ENCODE measurements around the gene TUBB6.

The TUBB6 gene

DNA sequence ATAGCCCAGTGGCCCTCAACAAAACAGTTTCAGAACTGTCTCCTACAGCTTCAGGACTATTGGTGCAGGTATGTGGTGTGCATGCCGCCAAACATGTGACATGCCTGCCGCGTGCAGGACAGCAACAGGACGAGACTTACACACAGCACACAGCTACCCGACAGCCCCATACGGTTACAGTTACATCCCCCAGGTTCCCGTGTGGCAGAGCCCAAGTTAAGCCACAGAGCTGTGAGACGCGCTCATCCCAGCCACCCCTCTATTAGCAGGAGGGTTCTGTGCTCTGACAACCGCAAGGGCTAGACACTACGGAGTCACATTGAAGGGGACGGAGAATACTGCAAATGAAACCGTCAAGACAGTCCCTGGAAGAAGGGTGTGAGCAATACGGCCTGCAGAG is 16.4 kb upstream of the TUBB6 start:
- no peak for DNase-seq

DNA sequence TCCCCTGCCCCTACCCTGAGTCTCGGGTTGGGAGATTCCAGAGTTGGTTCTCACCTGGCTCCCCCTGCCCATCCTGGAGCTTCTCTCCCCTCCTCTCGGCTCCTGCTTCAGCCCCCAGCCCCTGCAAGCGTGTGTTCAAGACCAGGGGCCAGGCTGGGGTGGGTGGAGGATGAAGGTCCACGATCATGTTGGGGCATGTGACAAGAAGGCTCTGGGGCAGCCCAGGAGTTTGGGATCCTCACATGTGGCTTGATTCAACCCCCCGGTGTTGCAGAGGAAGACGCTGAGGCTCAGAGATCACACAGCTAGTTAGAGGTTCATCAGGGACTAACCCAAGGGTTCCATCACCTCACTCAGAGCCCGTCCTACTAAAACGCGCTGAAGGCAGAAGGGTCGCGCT is 14.2 kb upstream of the TUBB6 start:
- DNase-seq, result no peak

DNA sequence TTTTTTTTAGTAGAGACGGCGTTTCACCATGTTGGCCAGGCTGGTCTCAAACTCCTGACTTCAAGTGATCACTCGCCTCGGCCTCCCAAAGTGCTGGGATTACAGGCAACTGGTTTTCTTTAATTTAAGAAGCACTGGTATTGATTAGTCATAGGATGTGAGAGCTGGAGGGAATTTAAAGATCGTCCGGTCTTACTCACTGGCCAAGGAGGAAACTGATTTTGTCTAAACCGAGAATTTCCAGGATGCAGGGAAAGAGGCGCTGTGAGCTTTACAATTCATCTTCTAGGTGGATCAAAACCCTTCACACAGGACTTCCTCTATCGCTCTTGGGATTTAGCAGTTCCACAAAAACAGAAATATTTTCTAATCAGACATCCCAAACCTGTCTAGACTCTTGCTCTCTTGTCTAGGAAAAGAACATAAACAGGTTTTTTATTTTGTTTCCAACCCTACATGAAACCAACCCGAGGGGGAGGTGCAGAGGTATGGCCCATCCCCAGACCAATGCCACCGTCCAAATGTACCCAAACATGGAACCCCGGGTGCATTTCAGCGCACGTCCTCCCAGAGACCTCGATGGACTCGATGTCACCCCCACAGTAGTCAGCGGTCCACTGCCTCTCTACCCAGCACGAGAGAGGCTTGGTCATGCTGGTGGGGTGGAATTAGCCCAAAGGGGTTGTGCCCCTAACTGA is 12.5 kb upstream of the TUBB6 start:
- DNase-seq, result no peak

DNA sequence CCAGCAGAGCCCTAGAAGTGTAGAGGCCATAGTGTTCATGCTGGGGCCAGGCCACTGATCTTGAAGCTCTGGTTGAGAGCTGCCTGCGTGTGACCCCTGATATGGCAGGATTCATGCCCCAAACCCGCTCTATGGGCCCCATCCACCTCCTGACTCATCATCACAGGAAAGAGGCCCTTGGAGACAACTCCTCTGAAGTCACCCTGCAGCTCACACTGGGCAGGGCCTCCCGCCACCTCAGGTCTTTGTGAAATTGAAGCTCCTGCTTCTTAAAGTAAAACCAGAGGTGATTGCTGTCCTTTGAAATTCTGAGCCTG is 12.0 kb upstream of the TUBB6 start:
- no peak for DNase-seq

DNA sequence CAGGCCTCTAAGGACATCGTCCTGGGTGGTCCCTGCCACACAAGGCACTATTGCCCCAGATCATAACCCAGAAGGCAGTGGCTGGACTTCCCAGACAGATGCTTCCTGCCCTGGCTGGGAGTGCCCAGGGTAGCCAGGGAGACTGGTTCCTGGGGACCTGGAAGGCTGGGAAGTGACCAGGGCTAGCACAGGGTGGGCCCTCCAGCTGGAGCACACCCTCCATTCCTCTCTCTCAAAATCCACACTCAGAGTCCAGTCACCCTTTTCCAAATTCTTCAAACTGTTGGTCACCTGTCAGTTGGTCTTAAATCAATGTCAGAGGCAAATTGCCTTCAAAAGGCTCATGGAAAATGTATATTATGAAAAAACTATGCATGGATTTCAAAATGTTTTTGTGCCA is 11.6 kb upstream of the TUBB6 start:
- no peak for DNase-seq

DNA sequence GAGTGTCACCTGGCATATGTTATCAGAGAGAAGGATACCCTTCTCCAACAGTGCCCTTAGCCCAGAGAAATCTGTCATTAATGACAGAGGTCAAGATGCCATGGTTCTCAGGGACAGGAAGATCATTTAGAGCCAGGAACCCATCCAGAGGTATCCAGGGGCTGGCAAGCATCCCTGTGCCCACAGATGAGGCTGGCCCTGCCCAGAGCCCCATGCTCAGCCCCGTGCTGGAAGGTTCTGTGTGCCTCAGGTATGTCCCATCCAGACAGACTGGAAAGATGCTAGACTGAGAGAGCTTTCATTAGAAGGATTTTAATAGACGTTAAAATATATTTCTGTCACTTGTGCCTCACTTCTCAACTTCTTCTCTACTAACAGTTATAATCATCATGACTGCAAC is 8.2 kb upstream of the TUBB6 start:
- DNase-seq, result no peak

DNA sequence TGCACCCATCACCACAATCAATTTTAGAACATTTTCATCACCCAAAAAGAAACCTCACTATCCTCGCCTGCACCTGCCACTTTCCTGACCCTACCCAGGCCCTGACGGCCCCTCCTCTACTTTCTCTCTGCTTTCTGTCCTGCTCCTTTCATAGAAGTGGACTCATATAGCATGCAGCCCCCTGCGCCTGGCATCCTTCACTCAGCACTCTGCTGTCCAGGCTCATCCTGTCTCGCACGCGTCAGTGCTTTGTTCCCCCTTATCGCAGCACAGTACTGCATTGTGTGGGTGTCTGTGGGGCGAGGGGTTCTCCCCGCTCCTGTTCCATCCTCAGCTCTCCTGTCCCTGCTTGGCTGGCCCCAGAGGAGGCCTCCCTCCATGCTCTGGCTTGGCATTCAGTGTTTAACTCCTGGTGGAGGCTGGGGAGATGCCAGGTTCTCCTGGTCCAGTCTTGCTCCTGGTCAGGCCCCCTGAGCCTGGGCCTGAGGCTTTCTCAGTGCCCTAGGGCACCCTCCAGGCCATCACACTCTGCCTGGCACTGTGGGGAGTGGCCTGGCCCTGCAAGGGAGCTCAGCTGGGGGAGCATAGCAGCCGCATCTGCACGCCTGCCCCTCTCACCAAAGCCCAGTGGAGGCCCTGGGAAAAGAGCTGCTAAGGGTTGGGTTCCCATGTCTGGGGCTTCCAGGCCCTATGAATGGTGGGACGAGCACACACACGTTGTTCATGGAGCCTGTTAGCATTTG is 6.6 kb upstream of the TUBB6 start:
- DNase-seq, result no peak

DNA sequence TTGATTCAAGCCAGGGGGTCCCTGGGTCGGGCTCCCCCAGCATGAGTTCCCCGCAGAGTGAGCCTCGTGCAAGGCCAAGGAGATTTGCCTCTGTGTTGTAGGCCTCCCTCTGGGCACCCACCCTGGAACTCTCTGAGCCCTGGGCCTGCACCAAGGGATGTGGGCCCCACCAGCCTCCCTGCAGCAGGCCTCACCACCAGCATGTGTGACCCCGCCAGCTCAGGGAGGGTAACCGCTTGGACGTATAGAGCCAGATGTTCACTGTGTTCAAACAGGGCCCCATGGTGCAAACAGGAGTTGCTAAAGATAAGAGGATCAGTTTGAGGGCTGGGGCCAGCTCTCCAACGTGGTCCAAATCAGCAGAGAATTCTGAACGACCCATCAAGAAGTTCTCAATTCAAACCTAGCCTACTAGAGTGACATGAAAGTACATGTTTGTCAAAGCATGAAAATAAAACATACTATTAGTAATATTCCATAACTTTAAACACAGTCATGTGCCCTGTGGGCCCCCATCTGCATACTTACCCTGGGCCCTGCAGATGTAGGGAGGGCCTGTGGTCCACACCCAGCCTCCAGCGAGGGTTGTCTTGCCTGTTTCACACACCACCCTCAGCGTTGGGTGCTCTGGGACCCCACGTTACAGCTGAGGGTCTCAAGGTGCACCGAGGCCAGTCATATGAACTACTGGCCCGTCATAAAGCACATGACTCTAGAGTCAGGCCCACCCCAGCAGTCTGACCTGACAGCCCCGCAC is 5.5 kb upstream of the TUBB6 start:
- DNase-seq, result no peak

DNA sequence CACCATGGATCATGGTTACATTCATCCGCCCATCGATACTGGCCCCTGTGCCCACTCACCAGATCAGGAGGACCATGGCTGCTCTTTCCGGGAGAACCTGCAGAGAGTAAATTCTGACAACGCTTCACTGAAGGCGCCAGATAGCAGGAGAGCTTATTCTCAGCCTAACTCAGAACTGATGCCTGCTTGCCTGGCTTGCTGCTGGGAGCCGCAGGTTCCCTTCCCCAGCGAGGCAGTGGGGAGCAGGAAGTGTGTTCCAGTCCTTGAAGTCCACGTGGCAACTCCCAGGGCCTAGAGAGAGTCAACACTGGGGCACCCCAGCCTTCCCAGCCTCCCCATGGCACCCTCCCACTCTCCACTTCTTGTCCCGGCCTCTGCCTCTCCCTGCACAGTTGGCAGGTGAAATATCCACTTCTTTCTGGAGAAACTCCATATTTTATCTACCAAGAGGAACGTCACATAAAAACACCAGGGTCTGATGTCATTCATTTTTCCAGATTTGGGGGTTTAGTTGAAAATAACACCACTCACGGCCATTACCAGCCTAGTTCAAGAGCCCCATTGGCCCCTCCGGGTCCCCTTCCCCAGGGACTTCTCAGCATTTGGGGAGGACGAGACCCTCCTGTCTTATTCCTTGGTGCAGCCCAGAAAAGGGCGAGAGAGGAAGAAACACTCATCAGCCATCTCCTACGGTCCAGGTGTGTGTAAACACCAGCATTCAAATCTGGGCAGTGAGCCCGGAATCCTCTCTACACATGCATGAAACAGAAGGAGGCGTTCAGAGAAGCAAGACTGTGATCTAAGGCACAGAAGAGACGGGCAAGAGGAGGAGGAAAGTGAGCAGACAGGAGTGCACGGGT is 3.5 kb upstream of the TUBB6 start:
- DNase-seq, result no peak

DNA sequence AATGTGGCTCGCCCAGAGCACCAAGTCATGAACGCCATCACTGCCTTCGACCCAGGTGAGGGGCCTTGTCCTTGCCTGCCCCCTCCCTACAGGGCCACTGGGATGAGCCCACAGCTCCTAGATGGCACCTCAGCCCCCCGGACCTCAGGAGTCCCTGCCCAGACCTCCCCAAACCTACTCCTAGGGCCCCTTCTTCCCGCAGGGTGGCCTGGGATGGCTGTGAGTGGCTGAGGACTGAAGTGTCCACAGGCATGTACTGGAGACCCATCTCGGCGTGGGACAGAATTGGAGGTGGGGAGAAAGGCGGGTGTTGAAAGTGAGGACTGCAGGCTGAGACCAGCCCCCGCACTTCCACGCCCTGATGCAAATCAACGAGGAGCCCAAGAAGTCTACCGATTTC is 2.8 kb upstream of the TUBB6 start:
- no peak for DNase-seq

DNA sequence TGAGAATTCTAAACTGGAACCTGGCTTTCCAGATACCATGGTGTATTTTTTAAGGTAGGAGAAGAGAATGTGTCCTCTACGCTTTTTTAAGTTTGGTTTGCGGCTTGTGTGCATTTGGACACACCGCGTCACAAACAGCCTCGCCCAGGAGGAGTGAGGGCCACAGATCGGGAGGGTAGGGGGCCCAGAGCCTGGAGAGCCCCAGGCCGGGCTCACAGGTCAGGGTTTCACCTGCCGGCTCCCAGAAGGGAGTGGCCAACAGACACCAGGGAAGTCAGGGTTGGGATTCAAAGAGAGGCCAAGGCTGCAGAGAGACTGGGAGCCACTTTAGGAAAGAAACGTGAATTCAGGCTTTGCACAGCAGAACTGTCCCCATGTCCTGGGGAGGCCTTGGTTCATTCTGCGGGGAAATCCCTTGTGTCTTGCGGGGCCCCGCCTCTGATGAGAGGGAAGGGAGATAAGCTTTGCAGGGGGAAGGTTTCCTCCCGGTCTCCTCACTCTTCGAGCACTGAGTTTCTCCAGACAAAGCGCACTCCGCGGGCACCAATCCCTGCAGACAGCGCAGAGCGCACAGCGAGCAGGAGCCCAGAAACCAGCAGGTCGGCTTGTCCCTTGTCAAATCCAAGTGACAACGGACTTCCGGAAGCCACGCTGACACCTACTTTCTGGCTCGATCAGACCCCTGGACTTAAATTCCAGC is 2.0 kb upstream of the TUBB6 start:
- no peak for DNase-seq

DNA sequence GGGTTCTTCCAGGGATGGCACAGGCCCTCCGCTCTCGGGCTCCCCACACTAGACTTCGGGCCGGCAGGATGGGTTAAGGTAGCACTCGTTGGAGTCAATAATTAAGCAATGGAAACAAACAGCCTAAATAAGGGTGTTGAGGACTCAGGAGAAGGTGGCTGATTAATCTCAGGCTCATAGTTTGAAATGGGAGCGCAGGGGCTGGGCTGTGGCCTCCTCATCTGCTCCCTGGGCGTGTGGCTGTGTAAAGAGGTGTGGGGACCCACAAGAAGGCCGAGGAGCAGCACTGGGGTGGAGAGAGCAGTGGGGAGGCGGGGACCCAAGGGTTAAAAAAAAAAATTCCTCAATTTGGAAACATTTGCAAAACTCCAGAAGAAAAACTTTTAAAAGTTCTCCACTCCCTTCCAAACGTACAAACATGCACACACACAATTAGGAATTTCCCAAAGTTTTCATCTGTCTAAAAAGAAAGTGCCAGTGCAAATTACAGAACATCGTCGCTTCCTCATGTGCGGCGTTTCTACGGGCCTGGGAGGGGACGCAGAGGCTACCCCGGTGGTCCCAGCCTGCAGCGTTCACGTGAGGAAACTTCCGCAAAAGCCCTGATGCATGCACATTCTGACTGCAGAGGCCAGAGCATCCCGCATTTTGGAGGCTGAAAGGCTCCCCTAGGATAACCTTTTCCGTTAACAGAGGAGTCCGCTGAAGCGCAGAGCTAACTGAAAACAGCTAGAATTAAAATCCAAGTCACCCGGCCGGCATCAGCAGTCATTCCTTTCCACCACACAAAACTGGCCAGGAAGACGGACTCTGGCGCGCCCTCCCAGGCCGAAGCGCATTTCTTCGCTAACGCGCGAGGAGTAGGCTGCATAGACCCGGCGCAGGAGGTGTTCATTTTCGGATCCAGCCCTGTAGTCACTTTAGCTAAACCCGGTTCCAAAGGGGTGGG is 1.0 kb upstream of the TUBB6 start:
- no peak for DNase-seq

DNA sequence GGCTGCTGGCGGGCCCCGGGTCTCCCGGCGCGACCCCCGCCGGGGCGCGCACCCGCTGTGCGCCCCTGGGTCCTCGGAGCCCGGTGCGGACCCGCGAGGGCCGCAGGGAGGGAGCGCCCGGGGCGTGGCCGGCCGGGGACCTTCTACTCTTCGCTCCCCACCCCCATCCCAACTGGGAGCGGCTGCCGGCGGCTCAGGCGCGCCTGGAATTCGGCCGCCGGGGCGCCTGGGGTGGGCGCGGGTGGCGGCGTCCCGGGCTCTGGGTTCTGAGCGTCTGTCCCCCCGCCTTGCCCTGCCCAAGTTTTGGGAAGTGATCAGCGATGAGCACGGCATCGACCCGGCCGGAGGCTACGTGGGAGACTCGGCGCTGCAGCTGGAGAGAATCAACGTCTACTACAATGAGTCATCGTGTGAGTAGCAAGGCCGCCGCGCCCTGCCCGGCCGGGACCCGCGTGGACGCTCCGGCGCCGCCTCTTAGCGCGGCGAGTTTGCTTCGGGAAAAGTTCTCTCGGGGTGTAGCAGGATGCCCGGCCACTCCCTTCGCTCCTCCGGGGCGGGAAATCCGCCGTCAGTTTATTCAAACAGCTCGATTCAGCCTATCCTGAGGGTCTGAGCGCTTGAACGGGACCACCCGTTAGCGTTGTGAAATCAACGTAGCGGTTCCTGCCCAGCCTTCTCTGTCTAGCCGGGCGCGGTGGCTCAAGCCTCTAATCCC is 502 bp downstream of the TUBB6 start:
- peak in 1 of 2 experiments; percentile 28 for DNase-seq

DNA sequence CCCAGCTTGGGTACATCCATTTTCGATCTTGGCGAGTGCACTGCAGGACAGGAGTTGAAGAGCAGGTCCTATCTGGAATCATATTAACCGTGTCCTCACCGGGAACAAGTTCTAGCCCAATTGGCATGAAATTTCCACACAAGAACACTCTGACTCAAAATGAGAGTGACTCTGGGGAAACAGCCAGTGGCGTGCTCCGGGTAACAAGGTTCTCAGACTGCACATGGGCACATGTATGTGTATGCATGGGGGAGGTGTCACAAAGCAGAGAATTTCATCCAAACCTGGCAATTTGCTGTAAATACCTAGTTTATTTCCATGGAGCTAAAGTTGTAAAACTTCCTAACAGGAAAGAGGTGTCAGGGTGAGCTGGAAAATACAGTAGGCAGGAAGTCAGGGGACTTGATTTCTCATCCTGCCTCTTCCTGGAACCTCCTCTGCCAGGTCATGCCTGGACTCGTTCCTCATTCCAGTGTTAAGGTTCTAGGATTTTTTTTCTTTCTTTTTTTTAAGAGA is 1.7 kb downstream of the TUBB6 start:
- DNase-seq, result no peak

DNA sequence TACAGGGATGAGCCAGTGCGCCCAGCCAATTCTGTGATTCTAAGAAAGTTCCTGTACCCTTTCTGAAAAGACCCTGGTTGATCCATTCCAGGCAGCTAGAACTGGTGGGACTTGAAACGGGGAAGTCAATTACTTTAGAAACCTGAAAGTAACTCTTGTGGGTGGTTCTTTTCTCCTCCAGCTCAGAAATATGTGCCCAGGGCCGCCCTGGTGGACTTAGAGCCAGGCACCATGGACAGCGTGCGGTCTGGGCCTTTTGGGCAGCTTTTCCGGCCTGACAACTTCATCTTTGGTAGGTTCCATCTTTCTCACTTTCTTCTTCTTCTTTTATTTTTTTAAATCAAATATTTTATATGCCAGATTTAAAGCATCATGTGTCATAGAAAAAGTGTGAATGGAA is 2.7 kb downstream of the TUBB6 start:
- no peak for DNase-seq

DNA sequence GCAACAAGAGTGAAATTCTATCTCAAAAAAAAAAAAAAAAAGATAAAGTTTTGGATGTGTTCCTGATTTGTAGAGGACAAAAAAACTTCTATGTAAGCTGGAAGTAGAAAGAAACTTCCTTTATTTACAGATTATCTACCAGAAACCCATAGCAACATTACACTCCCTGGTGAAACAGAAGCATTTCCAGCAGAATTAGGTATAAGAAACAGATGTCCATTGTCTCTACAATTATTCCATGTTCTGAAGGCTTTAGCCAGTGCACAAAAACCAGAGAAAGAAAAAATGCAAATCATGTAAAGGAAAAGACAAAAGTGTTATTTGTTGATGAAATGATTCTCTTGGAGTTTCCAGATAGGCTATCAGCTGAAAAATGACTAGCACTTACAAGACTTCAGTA is 4.9 kb downstream of the TUBB6 start:
- no peak for DNase-seq

DNA sequence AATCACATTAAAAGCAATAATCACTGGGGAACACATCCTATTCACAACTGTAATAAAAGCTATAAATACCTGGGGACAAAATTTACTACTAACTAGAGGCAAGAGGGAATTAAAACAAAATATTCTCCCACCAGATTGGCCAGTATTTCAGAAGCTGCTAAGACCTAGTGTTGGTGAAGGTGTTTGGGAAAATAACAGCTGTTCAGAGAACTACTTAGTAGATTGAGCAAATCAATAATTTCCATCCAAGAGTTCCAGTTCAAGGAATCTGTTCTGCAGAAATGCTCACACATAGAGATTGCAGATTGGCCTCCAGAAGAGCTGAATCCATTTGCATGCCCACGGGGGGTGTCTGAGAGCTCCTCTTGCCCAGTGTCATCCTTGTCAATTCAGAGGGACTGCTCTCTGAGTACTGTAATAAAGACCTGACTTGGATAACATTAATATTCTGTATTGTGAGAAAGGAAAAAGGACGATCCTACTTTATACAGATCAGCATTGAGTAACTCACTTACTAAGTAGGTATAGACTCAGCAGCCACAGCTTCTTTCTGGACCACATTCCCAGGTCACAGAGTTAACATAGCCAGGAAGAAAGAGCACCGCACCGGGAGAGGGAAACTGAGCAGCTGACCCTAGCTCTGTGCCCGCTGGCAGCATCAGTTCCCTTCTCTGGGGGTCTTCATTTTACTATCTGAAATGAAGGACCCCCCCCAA is 5.6 kb downstream of the TUBB6 start:
- no peak for DNase-seq

DNA sequence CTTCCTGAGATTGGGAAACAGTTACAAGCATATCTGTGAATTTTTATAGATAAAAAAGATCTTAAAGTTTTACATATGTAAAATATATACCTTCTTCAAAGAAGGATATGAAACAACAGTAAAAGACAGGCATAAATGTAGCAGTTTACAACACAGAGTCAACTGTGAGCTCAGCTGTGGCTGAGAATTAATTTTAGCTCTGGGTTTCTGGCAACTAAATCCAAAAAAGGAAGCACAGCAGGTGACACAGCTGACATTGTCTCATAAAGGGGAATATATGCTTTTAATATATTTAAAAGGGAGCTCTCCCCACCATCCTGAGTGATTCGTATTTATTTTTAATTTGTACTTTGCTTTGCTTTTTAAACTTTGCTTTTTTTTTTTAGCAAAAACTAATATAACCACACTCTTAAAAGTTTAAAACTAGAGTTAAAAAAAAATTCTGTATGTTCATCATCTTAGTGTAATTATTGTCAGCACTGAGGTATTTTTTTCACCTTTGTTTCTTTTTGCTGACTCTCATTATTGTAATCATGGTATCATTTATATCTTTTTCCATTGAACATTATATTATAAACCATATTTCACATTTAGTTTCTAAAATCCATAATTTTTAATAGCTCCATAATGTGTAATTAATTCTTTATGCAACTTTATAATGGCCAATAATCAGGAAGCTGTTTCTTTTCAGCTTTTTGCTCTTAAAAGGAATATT is 6.7 kb downstream of the TUBB6 start:
- DNase-seq, result no peak

DNA sequence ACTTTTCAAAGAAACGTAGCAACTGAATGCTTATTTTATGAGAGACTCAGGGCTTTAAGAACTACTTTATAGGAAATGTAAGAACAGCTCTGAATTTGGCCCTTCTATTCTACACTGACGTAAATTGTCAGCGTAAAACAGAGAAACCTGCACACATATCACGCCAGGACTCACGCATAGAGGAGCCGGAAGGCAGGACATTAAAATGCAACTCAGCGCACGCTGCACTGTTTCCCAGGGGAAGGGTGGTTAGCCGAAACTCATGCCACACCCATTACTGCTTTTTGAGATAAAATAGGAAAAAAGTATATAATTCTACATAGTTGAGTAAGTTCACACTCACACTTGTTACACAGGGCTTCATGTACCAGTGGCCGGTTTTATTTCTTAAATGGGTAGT is 7.4 kb downstream of the TUBB6 start:
- DNase-seq, result no peak

Measured in NCI-H526 (cell line).